Thoracic aorta (tissue), 2 donors: ENCODE results near the gene SCD. TPM values are rescaled to one million over a fixed set of nuclear protein-coding genes. Genes with fewer than 3 reads are reported as not detected.

ENCODE experiments used
- ATAC-seq: fragments of 150-250 bp; one replicate; pipeline ENCODE4 v1.8.0; 2017; ENCODE audit warnings: low read depth; ENCODE audit not compliant: insufficient number of reproducible peaks, low FRiP score
- DNase-seq: peaks from one replicate; pipeline ENCODE4 v3.0.0-alpha.2; 2020; ENCODE audit warnings: low spot score
- H3K27ac ChIP-seq, 2 donors: fragments of 200-600 bp; sonication (generic); 1 replicate in 1 of 2; 2 replicates in 1 of 2; pipeline ENCODE4 v1.5.1; 2016; ENCODE audit warnings: mild to moderate bottlenecking in 2 of 2, moderate library complexity in 2 of 2
- H3K27me3 ChIP-seq: fragments of 200-600 bp; sonication (generic); replicated peaks from 2 replicates; pipeline ENCODE4 v1.6.0; 2016; ENCODE audit warnings: mild to moderate bottlenecking; ENCODE audit not compliant: insufficient read depth
- H3K36me3 ChIP-seq: fragments of 200-600 bp; sonication (generic); one replicate; pipeline ENCODE4 v1.5.1; 2016
- H3K4me1 ChIP-seq, 2 donors: fragments of 200-600 bp; sonication (generic); 1 replicate in 1 of 2; 2 replicates in 1 of 2; pipeline versions ENCODE4 v1.5.1 to v1.6.0; 2016; ENCODE audit warnings: low read depth in 2 of 2, mild to moderate bottlenecking in 1 of 2; ENCODE audit not compliant: control insufficient read depth in 1 of 2
- H3K4me3 ChIP-seq: fragments of 200-600 bp; sonication (generic); 2 replicates; pipeline ENCODE4 v1.5.1; 2016; ENCODE audit warnings: mild to moderate bottlenecking
- H3K9me3 ChIP-seq: fragments of 200-600 bp; sonication (generic); 2 replicates; pipeline ENCODE4 v1.5.1; 2016
- CTCF ChIP-seq: fragments of 200-600 bp; sonication (generic); IDR thresholded peaks from one replicate; pipeline ENCODE4 v1.5.1; 2019; ENCODE audit warnings: antibody characterized with exemption
- total RNA-seq, 2 donors: library from RNA; depleted of rRNA; stranded (reverse); fragments of >200 nt; gene quantifications; one replicate each; pipeline versions ENCODE4 v1.1.0 to v1.2.3, GENCODE V29; 2016

SCD gene
- total RNA-seq, 2 donors from 2014 or later: 12.8 to 16.7 TPM

GRCh38 chr10:100349672-100350071 is 2.6 kb downstream of the SCD start:
- DNase-seq (no peak), ATAC-seq (no peak)
- Histone ChIP-seq H3K36me3 (no peaks in the 10 kb centered on the region), H3K27ac (no peak overlapping the region), H3K9me3 (no peaks in the 10 kb centered on the region), H3K4me3 (no peak overlapping the region), H3K27me3 (no peaks in the 10 kb centered on the region), H3K4me1 (peaks cover 0 to 21% of the 10 kb centered on the region in 2 donors)
- no peak for TF ChIP-seq CTCF

DNA sequence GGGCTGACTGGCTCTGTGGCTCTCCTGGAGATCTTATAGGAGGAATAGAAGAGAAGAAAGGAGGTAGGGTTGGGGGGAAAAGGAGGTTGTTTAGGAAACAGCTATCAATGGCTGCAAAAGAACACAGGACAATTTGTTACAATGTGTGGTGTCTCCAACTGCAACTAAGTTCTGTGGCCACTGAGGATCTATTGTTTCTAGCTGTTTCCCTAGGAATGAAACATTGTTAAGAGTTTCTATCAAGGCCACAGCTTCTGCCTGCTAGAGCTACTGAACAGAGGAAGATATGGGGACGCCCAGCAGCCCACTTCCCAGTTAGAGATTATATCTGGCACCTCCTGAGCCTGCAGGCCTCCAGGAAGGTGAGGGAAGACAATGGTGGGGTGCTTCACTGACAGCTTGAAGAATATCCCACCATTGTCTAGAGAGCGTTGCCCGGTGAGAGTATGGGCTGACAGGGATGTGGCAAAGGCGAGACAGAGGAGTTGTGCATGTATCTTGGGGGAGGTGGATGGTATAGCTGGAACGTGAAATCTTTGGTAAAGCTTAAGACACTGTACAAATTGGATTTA is 4.0 kb downstream of the SCD start:
- TF ChIP-seq CTCF: no peak
- peaks cover 0 to 17% of the 10 kb centered on the region in 2 donors for H3K4me1 ChIP-seq
- H3K9me3 ChIP-seq: no peaks in the 10 kb centered on the region
- H3K27ac ChIP-seq: no peak overlapping the region
- no peak overlapping the region for H3K4me3 ChIP-seq
- no peaks in the 10 kb centered on the region for H3K27me3 ChIP-seq
- no peak for DNase-seq
- no peaks in the 10 kb centered on the region for H3K36me3 ChIP-seq
- ATAC-seq: no peak

GRCh38 chr10:100353770-100354485 is 6.9 kb downstream of the SCD start:
- no peaks in the 10 kb centered on the region for H3K27me3 ChIP-seq
- H3K36me3 ChIP-seq: peaks cover 5% of the 10 kb centered on the region
- no peak overlapping the region for H3K4me3 ChIP-seq
- no peak for TF ChIP-seq CTCF
- no peak overlapping the region for H3K27ac ChIP-seq
- peaks cover 0 to 2% of the 10 kb centered on the region in 2 donors for H3K4me1 ChIP-seq
- no peaks in the 10 kb centered on the region for H3K9me3 ChIP-seq
- DNase-seq: no peak
- no peak for ATAC-seq

GRCh38 chr10:100355086-100355485 is 8.1 kb downstream of the SCD start:
- no peak for TF ChIP-seq CTCF
- no peak for DNase-seq
- no peak for ATAC-seq
- Histone ChIP-seq H3K4me3 (no peak overlapping the region), H3K36me3 (peaks cover 5% of the 10 kb centered on the region), H3K9me3 (no peaks in the 10 kb centered on the region), H3K27ac (no peak overlapping the region), H3K4me1 (no peaks in the 10 kb centered on the region), H3K27me3 (no peaks in the 10 kb centered on the region)

DNA sequence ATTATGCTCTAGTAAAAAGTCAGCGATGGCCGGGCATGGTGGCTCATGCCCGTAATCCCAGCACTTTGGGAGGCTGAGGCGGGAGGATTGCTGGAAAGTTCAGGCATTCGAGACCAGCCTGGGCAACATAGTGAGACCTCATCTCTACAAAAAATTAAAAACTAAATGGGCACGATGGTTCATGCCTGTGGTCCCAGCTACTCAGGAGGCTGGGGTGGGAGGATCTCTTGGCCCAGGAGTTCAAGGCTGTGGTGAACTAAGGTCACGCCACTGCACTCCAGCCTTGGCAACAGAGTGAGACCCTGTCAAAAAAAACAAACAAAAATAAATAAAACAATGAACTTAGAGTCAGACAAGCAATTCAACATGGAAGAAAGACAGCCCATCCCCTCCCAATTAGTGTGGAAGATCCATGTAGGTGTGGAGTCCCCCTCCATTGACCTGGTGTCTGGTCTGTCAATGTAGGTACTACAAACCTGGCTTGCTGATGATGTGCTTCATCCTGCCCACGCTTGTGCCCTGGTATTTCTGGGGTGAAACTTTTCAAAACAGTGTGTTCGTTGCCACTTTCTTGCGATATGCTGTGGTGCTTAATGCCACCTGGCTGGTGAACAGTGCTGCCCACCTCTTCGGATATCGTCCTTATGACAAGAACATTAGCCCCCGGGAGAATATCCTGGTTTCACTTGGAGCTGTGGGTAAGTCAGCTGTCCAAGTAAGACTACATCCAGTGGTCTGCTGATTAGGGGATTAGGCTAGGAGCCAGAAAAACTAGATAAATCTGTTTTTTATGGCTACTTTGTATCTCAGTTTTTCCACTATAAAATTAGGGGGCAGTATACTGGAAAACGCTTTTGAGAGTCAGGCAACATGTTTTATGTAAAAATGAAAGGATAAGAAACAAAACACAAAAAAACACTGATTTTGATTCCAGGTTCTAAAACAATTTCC is 9.3 kb downstream of the SCD start:
- no peak for TF ChIP-seq CTCF
- ATAC-seq (no peak), DNase-seq (no peak)
- H3K4me1 ChIP-seq: no peaks in the 10 kb centered on the region
- no peaks in the 10 kb centered on the region for H3K27me3 ChIP-seq
- H3K4me3 ChIP-seq: no peak overlapping the region
- H3K36me3 ChIP-seq: peaks cover 5% of the 10 kb centered on the region
- H3K27ac ChIP-seq: no peak overlapping the region
- no peaks in the 10 kb centered on the region for H3K9me3 ChIP-seq
